CD8-positive, alpha-beta memory T cell (primary cell): ENCODE data around the gene AGBL5. TPM values are rescaled to one million over a fixed set of nuclear protein-coding genes. Genes with fewer than 3 reads are reported as not detected.

ENCODE experiments used
- CTCF ChIA-PET: fragments of 350-600 bp; sonication (Branson Sonifier 250); formaldehyde crosslinking; loops from one replicate; lab custom pipeline; 2021; ENCODE audit warnings: antibody characterized with exemption; lab: Charles Lee
- POLR2A ChIA-PET: fragments of 350-600 bp; sonication (Branson Sonifier 250); formaldehyde crosslinking; loops from one replicate; lab custom pipeline; 2021; ENCODE audit warnings: antibody characterized with exemption; lab: Charles Lee
- DNase-seq, 5 donors: peaks; one replicate each; pipeline versions ENCODE4 v3.0.0 to v3.0.0-alpha.2; 2020 to 2022; ENCODE audit warnings: mixed read lengths in 1 of 5
- H3K27ac ChIP-seq: one replicate; pipeline ENCODE4 v1.7.0; 2013; ENCODE audit warnings: low read depth, mild to moderate bottlenecking, low read length, moderate library complexity
- H3K27me3 ChIP-seq: 2 replicates; pipeline ENCODE4 v1.7.0; 2013; ENCODE audit warnings: low read length, mild to moderate bottlenecking; ENCODE audit not compliant: insufficient read depth, poor library complexity, severe bottlenecking
- H3K36me3 ChIP-seq: 2 replicates; pipeline ENCODE4 v1.7.0; 2013; ENCODE audit warnings: mild to moderate bottlenecking, low read length, moderate library complexity; ENCODE audit not compliant: insufficient read depth
- H3K4me1 ChIP-seq: 2 replicates; pipeline ENCODE4 v1.7.0; 2013; ENCODE audit warnings: mild to moderate bottlenecking, low read length, moderate library complexity; ENCODE audit not compliant: insufficient read depth
- H3K4me3 ChIP-seq: 2 replicates; pipeline ENCODE4 v1.7.0; 2013; ENCODE audit warnings: mild to moderate bottlenecking, low read length
- H3K9me3 ChIP-seq: 2 replicates; pipeline ENCODE4 v1.7.0; 2013; ENCODE audit warnings: mild to moderate bottlenecking, low read length
- H3K27ac Mint-ChIP-seq, 8 donors: one replicate each; pipeline ENCODE4 v1.8.0; 2020 to 2021; ENCODE audit warnings: mixed read lengths in 8 of 8, mild to moderate bottlenecking in 6 of 8, inconsistent platforms in 3 of 8, moderate library complexity in 3 of 8
- H3K27me3 Mint-ChIP-seq, 2 donors: one replicate each; pipeline ENCODE4 v1.8.0; 2020 to 2021; ENCODE audit warnings: mixed read lengths in 2 of 2, mild to moderate bottlenecking in 1 of 2, moderate library complexity in 1 of 2
- H3K36me3 Mint-ChIP-seq, 3 donors: one replicate each; pipeline ENCODE4 v1.8.0; 2020 to 2021; ENCODE audit warnings: mixed read lengths in 3 of 3, inconsistent platforms in 1 of 3, mild to moderate bottlenecking in 1 of 3
- H3K4me1 Mint-ChIP-seq, 3 donors: one replicate each; pipeline ENCODE4 v1.8.0; 2020 to 2021; ENCODE audit warnings: mixed read lengths in 3 of 3, inconsistent platforms in 1 of 3, mild to moderate bottlenecking in 1 of 3
- H3K4me3 Mint-ChIP-seq, 7 donors: one replicate each; pipeline ENCODE4 v1.8.0; 2020 to 2021; ENCODE audit warnings: mixed read lengths in 7 of 7, mild to moderate bottlenecking in 6 of 7, moderate library complexity in 4 of 7, inconsistent platforms in 2 of 7
- H3K9me3 Mint-ChIP-seq, 5 donors: one replicate each; pipeline ENCODE4 v1.8.0; 2020 to 2022; ENCODE audit warnings: mixed read lengths in 5 of 5, mild to moderate bottlenecking in 3 of 5, moderate library complexity in 2 of 5, inconsistent platforms in 1 of 5
- polyA plus RNA-seq: library from polyadenylated mRNA; unstranded; fragments of 300-500 nt; fragmentation: Illumina TruSeq; gene quantifications from one replicate; pipeline ENCODE4 v1.2.3, GENCODE V29; 2021
- total RNA-seq, 2 experiments: library from RNA; stranded (reverse); gene quantifications; one replicate each; pipeline ENCODE4 v1.2.3, GENCODE V29; 2021

Gene AGBL5
- total and polyA plus RNA-seq, 3 experiments from 2014 or later, result 11.5 to 17.3 (median 16.0) TPM

- peak in 1 of 5 donors; percentile 14 for DNase-seq
- Mint-ChIP-seq H3K4me1 (peaks cover 25 to 30% (median 30%) of the 10 kb centered on the region in 3 donors), H3K9me3 (no peaks in the 10 kb centered on the region), H3K36me3 (no peaks in the 10 kb centered on the region), H3K27me3 (no peaks in the 10 kb centered on the region), H3K4me3 (peak overlapping the region; percentile 58 to 94 (median 76)), H3K27ac (peak overlapping the region; percentile 8 to 87 (median 64))
- ChIA-PET CTCF (interaction anchor here (1.0 to 3.8 kb wide), 4 partner anchors 17 to 207 kb away, joined by 3 to 16 read pairs (median 9); partner anchors contain the start of gene AGBL5), POLR2A (interaction anchor here (1.2 to 3.8 kb wide), 3 partner anchors 11 to 35 kb away, joined by 4 to 24 read pairs (median 6); partner anchors contain the start of genes AGBL5 and OST4)
- Histone ChIP-seq H3K4me1 (peaks cover 37% of the 10 kb centered on the region), H3K27me3 (no peaks in the 10 kb centered on the region), H3K9me3 (no peaks in the 10 kb centered on the region), H3K36me3 (no peaks in the 10 kb centered on the region), H3K27ac (peak overlapping the region; percentile 75), H3K4me3 (peak overlapping the region; percentile 60)
These were observed 34.2 kb downstream of the AGBL5 start for GRCh38 chr2:27085673-27086089.

GRCh38 chr2:27086090-27086723 is 34.7 kb downstream of the AGBL5 start:
- Histone ChIP-seq H3K27ac (peak overlapping the region; percentile 75), H3K27me3 (no peaks in the 10 kb centered on the region), H3K4me3 (peak overlapping the region; percentile 60), H3K9me3 (no peaks in the 10 kb centered on the region), H3K4me1 (peaks cover 32% of the 10 kb centered on the region), H3K36me3 (no peaks in the 10 kb centered on the region)
- Mint-ChIP-seq H3K4me3 (peak overlapping the region; percentile 79 to 94 (median 82)), H3K9me3 (no peaks in the 10 kb centered on the region), H3K27ac (peak overlapping the region; percentile 46 to 94 (median 73)), H3K27me3 (no peaks in the 10 kb centered on the region), H3K36me3 (no peaks in the 10 kb centered on the region), H3K4me1 (peaks cover 20 to 25% (median 24%) of the 10 kb centered on the region in 3 donors)
- ChIA-PET CTCF (interaction anchor here (0.9 to 3.8 kb wide), 13 partner anchors 13 to 207 kb away, joined by 3 to 16 read pairs (median 3); partner anchors contain the start of genes ABHD1, AGBL5, OST4 and PREB), POLR2A (interaction anchor here (0.9 to 3.8 kb wide), 5 partner anchors 11 to 285 kb away, joined by 3 to 24 read pairs (median 6); partner anchors contain the start of genes AGBL5 and OST4)
- DNase-seq, result peak; percentile 97 to 99 (median 97)

- ChIA-PET POLR2A (interaction anchor here (0.9 to 3.8 kb wide), 7 partner anchors 9 to 285 kb away, joined by 3 to 24 read pairs (median 3); partner anchors contain the start of genes AGBL5 and OST4), CTCF (interaction anchor here (0.7 to 3.8 kb wide), 20 partner anchors 12 to 216 kb away, joined by 3 to 16 read pairs (median 4); partner anchors contain the start of genes ABHD1, AGBL5, OST4 and PREB)
- H3K9me3 ChIP-seq, result no peaks in the 10 kb centered on the region
- Mint-ChIP-seq H3K27me3 (no peaks in the 10 kb centered on the region), H3K4me3 (peak within 1 kb of the TSS; percentile 79 to 94 (median 84)), H3K4me1 (peaks cover 18 to 19% (median 19%) of the 10 kb centered on the region in 3 donors), H3K27ac (peak within 1 kb of the TSS; percentile 52 to 94 (median 77)), H3K9me3 (no peaks in the 10 kb centered on the region), H3K36me3 (peaks cover 0 to 2% (median 0%) of the 10 kb centered on the region in 3 donors)
- H3K4me3 ChIP-seq, result peak within 1 kb of the TSS; percentile 67
- peak in 1 of 5 donors; percentile 16 for DNase-seq
- H3K4me1 ChIP-seq, result peaks cover 25% of the 10 kb centered on the region
- peak within 1 kb of the TSS; percentile 75 for H3K27ac ChIP-seq
- no peaks in the 10 kb centered on the region for H3K27me3 ChIP-seq
- H3K36me3 ChIP-seq, result no peaks in the 10 kb centered on the region
These were observed 35.5 kb downstream of the AGBL5 start, which contains the start of gene KHK for GRCh38 chr2:27086724-27087593. KHK (plus strand) TSS chr2:27086772; CDS start chr2:27087260, 488 bp downstream.

GRCh38 chr2:27087823-27088410 is 36.4 kb downstream of the AGBL5 start:
- Mint-ChIP-seq H3K36me3 (peaks cover 0 to 2% (median 0%) of the 10 kb centered on the region in 3 donors), H3K9me3 (no peaks in the 10 kb centered on the region), H3K27ac (peak overlapping the region in 2 of 8 donors; percentile 37 to 73), H3K27me3 (no peaks in the 10 kb centered on the region), H3K4me1 (peaks cover 18 to 19% (median 19%) of the 10 kb centered on the region in 3 donors), H3K4me3 (peak overlapping the region; percentile 30 to 94 (median 75))
- Histone ChIP-seq H3K27ac (no peak overlapping the region), H3K9me3 (no peaks in the 10 kb centered on the region), H3K36me3 (no peaks in the 10 kb centered on the region), H3K4me1 (peaks cover 19% of the 10 kb centered on the region), H3K27me3 (no peaks in the 10 kb centered on the region), H3K4me3 (no peak overlapping the region)
- ChIA-PET CTCF (interaction anchor here (0.7 to 3.8 kb wide), 13 partner anchors 11 to 215 kb away, joined by 3 to 16 read pairs (median 5); partner anchors contain the start of genes AGBL5 and PREB), POLR2A (interaction anchor here (1.1 to 3.8 kb wide), 5 partner anchors 8 to 138 kb away, joined by 3 to 24 read pairs (median 3); partner anchors contain the start of genes AGBL5 and OST4)
- no peak for DNase-seq

GRCh38 chr2:27088634-27089033 is 37.2 kb downstream of the AGBL5 start:
- Mint-ChIP-seq H3K27me3 (no peaks in the 10 kb centered on the region), H3K4me3 (peak overlapping the region in 4 of 7 donors; percentile 23 to 68 (median 35)), H3K9me3 (no peaks in the 10 kb centered on the region), H3K4me1 (peaks cover 18 to 19% (median 19%) of the 10 kb centered on the region in 3 donors), H3K36me3 (peaks cover 0 to 2% (median 0%) of the 10 kb centered on the region in 3 donors), H3K27ac (peak overlapping the region in 1 of 8 donors; percentile 69)
- DNase-seq, result no peak
- H3K4me3 ChIP-seq, result no peak overlapping the region
- H3K36me3 ChIP-seq, result no peaks in the 10 kb centered on the region
- H3K4me1 ChIP-seq, result peaks cover 19% of the 10 kb centered on the region
- H3K9me3 ChIP-seq, result no peaks in the 10 kb centered on the region
- no peaks in the 10 kb centered on the region for H3K27me3 ChIP-seq
- no peak overlapping the region for H3K27ac ChIP-seq
- CTCF ChIA-PET, result interaction anchor here (1.0 to 3.8 kb wide), 6 partner anchors 13 to 191 kb away, joined by 4 to 16 read pairs (median 8); partner anchors contain the start of gene AGBL5
- POLR2A ChIA-PET, result no interaction called here

GRCh38 chr2:27089111-27089954 is 37.9 kb downstream of the AGBL5 start:
- Histone ChIP-seq H3K9me3 (no peaks in the 10 kb centered on the region), H3K4me3 (no peak overlapping the region), H3K27ac (no peak overlapping the region), H3K27me3 (no peaks in the 10 kb centered on the region), H3K4me1 (peaks cover 19% of the 10 kb centered on the region), H3K36me3 (no peaks in the 10 kb centered on the region)
- POLR2A ChIA-PET, result no interaction called here
- no peaks in the 10 kb centered on the region for H3K27me3 Mint-ChIP-seq
- no peaks in the 10 kb centered on the region for H3K9me3 Mint-ChIP-seq
- H3K4me1 Mint-ChIP-seq, result peaks cover 16 to 19% (median 18%) of the 10 kb centered on the region in 3 donors
- no peak for DNase-seq
- peak overlapping the region in 1 of 8 donors; percentile 69 for H3K27ac Mint-ChIP-seq
- CTCF ChIA-PET, result interaction anchor here (1.3 to 2.8 kb wide), 4 partner anchors 12 to 188 kb away, joined by 4 to 10 read pairs (median 4); no protein-coding TSS in a partner anchor
- H3K4me3 Mint-ChIP-seq, result peak overlapping the region in 1 of 7 donors; percentile 18
- H3K36me3 Mint-ChIP-seq, result peaks cover 0 to 2% (median 0%) of the 10 kb centered on the region in 3 donors
